Right kidney (tissue), 1 donor: ENCODE measurements around the gene MBTD1.
"Not testable (repeated sequence)": the region's sequence is repeated elsewhere in the genome, so short reads cannot be mapped to it uniquely, and the experiment has no call there.

Source experiments
- DNase-seq: peaks from one replicate; pipeline ENCODE4 v3.0.0-alpha.2; 2016

MBTD1 gene

DNA sequence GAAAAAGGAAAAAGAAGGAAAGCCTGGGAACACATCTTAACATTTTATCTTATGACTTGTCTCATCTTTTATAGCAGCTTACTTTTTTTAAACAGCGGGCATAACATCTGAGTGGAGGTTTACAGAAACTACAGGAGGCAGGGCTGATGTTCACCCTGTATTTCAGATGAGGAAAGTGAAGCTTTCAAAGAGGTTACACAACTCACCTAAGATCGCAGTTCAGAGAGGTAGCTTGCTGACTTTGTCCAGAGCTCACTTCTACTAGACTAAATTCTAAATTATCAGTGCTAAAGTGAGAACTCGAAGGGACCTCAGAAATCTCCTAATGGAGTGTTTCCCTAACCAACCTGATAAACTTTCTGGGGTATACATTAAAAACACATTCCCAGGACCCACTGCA is 3.7 kb downstream of the MBTD1 start:
- DNase-seq, result no peak

GRCh38 chr17:51255673-51256072 is 4.2 kb downstream of the MBTD1 start:
- no peak for DNase-seq

- no peak for DNase-seq
These were observed 8.8 kb downstream of the MBTD1 start for GRCh38 chr17:51251010-51251409.

GRCh38 chr17:51250314-51250840 is 9.5 kb downstream of the MBTD1 start:
- DNase-seq, result no peak

- no peak for DNase-seq
These were observed 14.3 kb downstream of the MBTD1 start for GRCh38 chr17:51245535-51245934.

DNA sequence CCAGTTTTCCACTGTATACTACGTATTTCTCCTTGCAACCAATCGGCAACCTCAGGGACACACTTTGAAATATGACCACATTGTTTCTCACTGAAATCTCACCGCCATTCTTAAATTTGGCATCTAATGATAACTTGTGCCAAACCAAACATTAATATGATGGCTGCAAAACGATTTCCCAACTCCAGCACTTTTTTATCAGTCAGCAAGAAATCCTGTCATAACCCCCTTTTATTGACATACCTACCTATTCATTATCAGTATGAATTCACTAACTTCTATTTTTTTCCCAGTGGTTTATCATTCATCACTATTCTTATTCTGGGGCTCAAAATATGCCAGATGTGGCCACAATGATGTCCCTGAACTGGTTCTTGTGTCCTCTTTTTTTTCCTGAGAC is 15.8 kb downstream of the MBTD1 start:
- DNase-seq, result no peak

GRCh38 chr17:51240275-51240674 is 19.6 kb downstream of the MBTD1 start:
- DNase-seq, result no peak

GRCh38 chr17:51238255-51238887 is 21.5 kb downstream of the MBTD1 start:
- no peak for DNase-seq

- DNase-seq, result no peak
These were observed 25.7 kb downstream of the MBTD1 start for GRCh38 chr17:51234162-51234561.

DNA sequence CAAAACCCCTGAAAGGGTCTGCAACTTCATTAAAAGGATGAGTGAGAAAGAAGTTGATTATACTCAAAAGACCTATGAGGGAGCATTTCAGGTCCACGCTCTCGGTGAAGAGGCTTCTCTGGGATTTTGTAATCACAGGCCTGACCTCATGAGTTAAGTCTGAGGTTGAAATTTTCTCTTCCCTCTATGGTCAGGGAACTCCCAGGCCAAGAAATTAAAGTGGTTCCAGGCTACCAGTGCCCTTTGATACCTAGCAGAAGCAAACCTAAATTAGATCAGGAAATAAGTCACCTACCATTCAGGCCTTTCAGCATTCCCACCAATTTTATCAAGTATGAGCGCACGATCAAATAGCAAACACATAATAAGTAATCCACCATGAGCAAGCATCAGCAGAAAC is 27.9 kb downstream of the MBTD1 start:
- DNase-seq, result no peak

DNA sequence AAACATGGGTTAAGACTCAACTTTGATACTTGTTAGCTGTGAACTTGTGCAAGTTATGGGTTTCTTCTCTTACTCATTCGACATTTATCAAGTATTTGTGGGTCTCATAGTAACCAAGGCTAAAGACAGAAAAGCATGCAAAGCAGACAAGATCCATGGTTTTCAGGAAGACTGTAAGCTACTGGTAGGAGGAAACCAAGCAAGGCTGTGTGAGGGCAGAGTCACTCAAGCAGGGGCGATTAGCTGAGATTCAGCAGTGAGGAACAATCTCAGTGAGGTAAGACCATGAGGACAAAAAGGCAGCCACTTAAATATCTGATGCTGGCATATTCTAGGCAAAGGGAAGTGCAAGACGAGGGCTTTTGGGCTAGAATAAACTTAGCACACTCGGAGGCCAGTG is 29.5 kb downstream of the MBTD1 start:
- no peak for DNase-seq

- DNase-seq, result no peak
These were observed 30.0 kb downstream of the MBTD1 start for GRCh38 chr17:51229889-51230288.

DNA sequence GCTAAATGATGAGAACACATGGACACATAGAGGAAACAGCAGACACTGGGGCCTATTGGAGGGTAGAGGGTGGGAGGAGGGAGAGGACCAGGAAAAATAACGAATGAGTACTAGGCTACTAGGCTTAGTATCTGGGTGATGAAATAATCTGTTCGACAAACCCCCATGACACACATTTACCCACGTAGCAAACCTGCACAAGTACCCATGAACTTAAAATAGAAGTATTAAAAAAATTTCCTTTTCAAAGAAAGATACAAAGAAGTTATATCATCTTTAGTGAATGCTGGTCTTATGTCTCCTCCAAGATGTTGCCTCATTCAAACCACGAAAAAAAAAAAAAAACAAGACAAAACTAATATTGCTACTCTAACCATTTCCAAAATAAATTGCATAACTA is 31.7 kb downstream of the MBTD1 start:
- no peak for DNase-seq

DNA sequence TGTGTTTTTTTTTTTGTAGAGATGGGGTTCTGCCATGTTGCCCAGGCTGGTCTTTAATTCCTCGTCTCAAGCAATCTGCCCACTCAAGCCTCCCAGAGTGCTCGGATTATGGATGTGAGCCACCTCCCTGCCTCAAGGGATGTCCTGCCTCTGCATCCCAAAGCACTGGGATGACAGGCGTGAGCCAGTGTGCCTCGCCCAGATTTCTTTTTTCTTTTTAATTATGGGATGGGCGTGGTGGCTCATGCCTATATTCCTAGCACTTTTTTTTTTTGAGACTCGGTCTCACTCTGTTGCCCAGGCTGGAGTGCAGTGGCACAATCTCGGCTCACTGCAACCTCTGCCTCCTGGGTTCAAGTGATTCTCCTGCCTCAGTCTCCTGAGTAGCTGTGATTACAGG is 34.3 kb downstream of the MBTD1 start:
- DNase-seq, result not testable (repeated sequence)

DNA sequence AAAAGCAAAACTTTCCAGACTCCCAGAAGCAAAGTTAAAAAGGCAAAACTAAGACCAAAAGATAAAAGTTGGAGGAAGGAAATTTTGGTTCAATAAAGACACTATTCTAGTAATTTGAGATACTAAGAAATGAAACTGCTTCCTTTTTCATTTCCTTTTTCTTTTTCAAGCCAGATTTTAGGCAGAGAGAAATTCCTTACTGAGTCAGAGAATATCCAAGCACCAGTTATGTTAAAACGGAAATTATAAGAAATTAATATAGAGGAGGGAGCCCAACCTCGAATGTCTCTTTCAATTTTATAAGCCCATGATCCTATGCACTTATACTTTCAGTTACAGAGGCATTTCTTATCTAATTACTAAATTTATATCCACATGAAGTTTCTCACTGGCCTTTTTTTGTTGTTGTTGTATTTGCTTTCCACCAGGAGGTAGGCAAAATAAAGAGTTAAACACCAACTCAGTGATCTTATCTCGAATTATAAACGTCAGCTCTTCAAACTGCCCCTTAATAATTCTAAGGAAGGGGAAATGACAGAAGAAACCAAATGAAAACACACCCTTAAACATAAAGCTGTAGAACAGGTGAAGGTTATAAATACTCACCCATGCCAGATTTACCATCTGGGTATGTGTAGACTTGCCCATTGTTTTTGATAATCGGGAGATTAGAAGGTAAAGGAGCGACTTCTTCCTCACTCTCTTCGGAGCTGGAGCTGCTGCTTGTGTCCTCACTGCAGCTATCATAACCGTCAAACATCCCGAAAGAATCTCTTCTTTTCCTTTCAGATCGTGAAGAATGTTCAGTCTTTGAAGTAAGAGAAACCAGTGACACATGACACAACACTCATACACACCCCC is 35.2 kb downstream of the MBTD1 start:
- DNase-seq, result no peak

DNA sequence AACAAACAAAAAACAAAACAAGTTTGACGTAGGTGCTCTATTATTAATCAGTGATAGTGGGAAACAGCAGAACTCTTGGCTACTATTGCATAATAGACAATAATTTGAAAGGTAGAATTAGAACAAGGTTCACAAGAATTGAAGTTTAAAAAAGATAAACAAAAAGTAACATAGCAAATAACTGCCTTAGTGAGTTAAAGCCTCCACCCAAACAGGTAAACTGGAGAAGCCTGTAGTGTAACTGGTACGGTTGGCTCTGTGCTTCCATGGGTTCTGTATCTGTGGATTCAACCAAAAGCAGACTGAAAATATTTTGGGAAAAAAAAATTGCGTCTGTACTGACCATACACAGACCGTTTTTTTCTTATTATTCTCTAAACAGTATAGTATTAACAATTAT is 38.5 kb downstream of the MBTD1 start:
- DNase-seq, result no peak

DNA sequence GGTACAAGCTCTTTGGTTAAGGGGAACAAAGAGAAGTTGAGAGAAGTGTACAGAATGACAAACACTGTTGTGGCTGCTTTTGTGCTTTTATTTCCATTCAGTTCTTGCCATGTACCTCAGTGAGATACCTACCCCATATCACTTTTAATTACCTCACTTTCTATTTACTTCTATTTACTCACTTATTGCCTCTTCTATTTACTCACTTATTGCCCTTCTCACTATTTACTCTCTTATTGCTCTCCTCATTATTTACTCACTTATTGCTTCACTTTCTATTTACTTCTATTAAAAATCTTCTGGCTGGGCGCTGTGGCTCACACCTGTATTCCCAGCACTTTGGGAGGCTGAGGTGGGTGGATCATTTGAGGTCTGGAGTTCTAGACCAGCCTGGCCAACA is 41.9 kb downstream of the MBTD1 start:
- no peak for DNase-seq

- DNase-seq, result no peak
These were observed 44.9 kb downstream of the MBTD1 start for GRCh38 chr17:51214920-51215319.

GRCh38 chr17:51203838-51204237 is 56.0 kb downstream of the MBTD1 start:
- no peak for DNase-seq

- DNase-seq, result no peak
These were observed 59.0 kb downstream of the MBTD1 start for GRCh38 chr17:51200846-51201245.

GRCh38 chr17:51200295-51200694 is 59.6 kb downstream of the MBTD1 start:
- DNase-seq, result no peak

DNA sequence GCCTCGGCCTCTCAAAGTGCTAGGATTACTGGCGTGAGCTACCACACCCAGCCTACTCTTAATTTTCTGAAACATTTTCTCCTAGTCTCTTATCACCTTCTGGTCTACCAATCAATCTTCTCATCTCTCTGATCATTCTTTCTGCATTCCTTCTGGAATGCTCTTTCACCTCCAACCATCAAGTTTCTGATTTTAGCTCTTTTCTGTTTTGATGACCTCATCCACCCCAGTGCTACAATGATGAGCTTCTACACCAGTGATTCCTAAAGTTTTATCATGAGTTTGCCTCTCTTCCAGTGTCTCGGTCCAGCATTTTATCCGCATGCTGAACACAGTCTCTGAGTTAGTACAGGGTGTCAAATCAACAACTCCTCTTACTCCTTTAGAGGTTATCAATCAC is 62.1 kb downstream of the MBTD1 start:
- no peak for DNase-seq

- no peak for DNase-seq
These were observed 68.0 kb downstream of the MBTD1 start for GRCh38 chr17:51191895-51192294.

DNA sequence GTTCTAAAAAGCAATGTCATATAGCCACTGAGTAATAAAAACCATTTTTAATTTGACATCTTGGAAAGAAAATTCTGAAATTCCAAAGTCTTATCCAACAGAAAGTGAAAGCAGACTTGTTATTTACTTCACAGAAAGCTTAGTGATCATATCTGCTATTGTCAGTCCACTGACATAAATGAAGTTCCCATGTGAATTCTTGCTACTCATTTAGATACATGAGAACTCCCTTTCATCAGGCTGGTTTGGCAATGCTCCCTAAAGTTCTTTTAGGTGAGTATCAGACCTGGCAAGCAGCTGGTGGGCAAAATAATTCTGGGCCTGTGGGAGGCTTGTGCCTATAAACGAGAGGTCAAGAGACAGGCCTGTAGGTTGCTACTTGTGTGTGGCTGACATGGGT is 70.2 kb downstream of the MBTD1 start:
- no peak for DNase-seq
